HepG2 (cell line): ENCODE data around the gene CAMK2D. TPM values are rescaled to one million over a fixed set of nuclear protein-coding genes. Genes with fewer than 3 reads are reported as not detected.

Experiments
- ATAC-seq: fragments of 200-7000 bp; cut with Tn5 transposase; 3 replicates; pipeline ENCODE4 v1.9.1; 2020; ENCODE audit warnings: mild to moderate bottlenecking, moderate library complexity
- BruUV-seq: library from RNA; stranded (reverse); fragments of 400-500 nt; replicated peaks from 2 replicates; lab custom pipeline; 2021; lab: Mats Ljungman, UMichigan
- CTCF ChIA-PET: fragments of 300-600 bp; formaldehyde crosslinking; extraction: SDS; loops from one replicate; lab custom pipeline; 2021; ENCODE audit warnings: low total read pairs, inconsistent platforms, low intra/inter-chr PET ratio; lab: Yijun Ruan, JAX
- POLR2A ChIA-PET: fragments of 350-600 bp; sonication (Branson Sonifier 250); formaldehyde crosslinking; loops from one replicate; lab custom pipeline; 2020; ENCODE audit warnings: antibody characterized with exemption, inconsistent platforms; lab: Yijun Ruan, JAX
- DNase-seq: peaks from one replicate; pipeline ENCODE4 v3.0.0-alpha.2; 2015; ENCODE audit warnings: low spot score
- FAIRE-seq: peaks from 3 replicates; lab custom pipeline; 2011; peaks lifted over from hg19 to GRCh38; lab: Jason Lieb, UNC
- H2AFZ ChIP-seq: one replicate; pipeline ENCODE4 v1.6.1; 2011; ENCODE audit warnings: low read length, inconsistent platforms
- H3K27ac ChIP-seq: fragments of 300-600 bp; 3 replicates; pipeline ENCODE4 v1.8.0; 2011; ENCODE audit warnings: mixed run types, mild to moderate bottlenecking, mixed read lengths, low read length, inconsistent platforms; ENCODE audit not compliant: insufficient read depth; ENCODE audit errors: extremely low read length
- H3K27me3 ChIP-seq, 2 experiments: fragments of 200-600 bp in 1 of 2; 2 replicates in 1 of 2; 3 replicates in 1 of 2; pipeline versions ENCODE4 v1.6.0 to v1.8.0; 2011; ENCODE audit warnings: low read length in 2 of 2, mild to moderate bottlenecking in 2 of 2, moderate library complexity in 2 of 2, inconsistent platforms in 1 of 2; ENCODE audit not compliant: insufficient read depth in 2 of 2, control insufficient read depth in 1 of 2
- H3K36me3 ChIP-seq, 2 experiments: fragments of 200-600 bp in 1 of 2; replicated peaks in 1 of 2; 2 replicates in 1 of 2; 3 replicates in 1 of 2; pipeline versions ENCODE4 v1.5.1 to v1.8.0; 2011; ENCODE audit warnings: low read length in 2 of 2, inconsistent platforms in 1 of 2; ENCODE audit not compliant: insufficient read depth in 2 of 2, control insufficient read depth in 1 of 2
- H3K4me1 ChIP-seq: 2 replicates; pipeline ENCODE4 v1.5.1; 2012; ENCODE audit warnings: low read length, inconsistent platforms; ENCODE audit not compliant: insufficient read depth
- H3K4me2 ChIP-seq: 2 replicates; pipeline ENCODE4 v1.6.0; 2011; ENCODE audit warnings: low read depth, low read length, inconsistent platforms
- H3K4me3 ChIP-seq, 3 experiments: fragments of 200-600 bp in 1 of 3; sonication (generic), shearing (Covaris generic) in 1 of 3; replicated peaks in 1 of 3; 2 replicates each; pipeline ENCODE4 v1.5.1; 2011 to 2016; ENCODE audit warnings: low read length in 3 of 3, inconsistent platforms in 2 of 3, low read depth in 2 of 3, mild to moderate bottlenecking in 2 of 3, control low read depth in 1 of 3, mixed read lengths in 1 of 3; ENCODE audit not compliant: insufficient read depth in 1 of 3
- H3K79me2 ChIP-seq: one replicate; pipeline ENCODE4 v1.6.1; 2011; ENCODE audit warnings: low read length, inconsistent platforms; ENCODE audit not compliant: insufficient read depth
- H3K9ac ChIP-seq: 2 replicates; pipeline ENCODE4 v1.6.0; 2011; ENCODE audit warnings: mild to moderate bottlenecking, low read depth, low read length, inconsistent platforms; ENCODE audit not compliant: insufficient read depth
- H3K9me3 ChIP-seq: 2 replicates; pipeline ENCODE4 v1.5.1; 2012; ENCODE audit warnings: mild to moderate bottlenecking, low read length
- H4K20me1 ChIP-seq: 2 replicates; pipeline ENCODE4 v1.6.0; 2011; ENCODE audit warnings: inconsistent platforms, mild to moderate bottlenecking, low read length, moderate library complexity; ENCODE audit not compliant: insufficient read depth
- AKNA ChIP-seq: sonication (generic); formaldehyde crosslinking; IDR thresholded peaks from 2 replicates; pipeline ENCODE4 v1.4.0; 2020; ENCODE audit warnings: missing genetic modification reagents, borderline replicate concordance
- BRD4 ChIP-seq: sonication (generic); formaldehyde crosslinking; IDR thresholded peaks from 2 replicates; pipeline ENCODE4 v1.4.0; 2020; ENCODE audit warnings: missing genetic modification reagents
- GLI4 ChIP-seq: sonication (generic); formaldehyde crosslinking; IDR thresholded peaks from 2 replicates; pipeline ENCODE4 v1.5.1; 2020; ENCODE audit warnings: missing genetic modification reagents, mild to moderate bottlenecking, moderate library complexity, borderline replicate concordance
- IKZF1 ChIP-seq: fragments of 450-650 bp; IDR thresholded peaks from 2 replicates; pipeline ENCODE4 v1.7.1; 2016
- NFKBIZ ChIP-seq: IDR thresholded peaks from 2 replicates; pipeline ENCODE4 v1.6.1; 2018; ENCODE audit warnings: missing genetic modification reagents, missing compliant biosample characterization
- SMC3 ChIP-seq: IDR thresholded peaks from 2 replicates; pipeline ENCODE4 v1.6.1; 2011; ENCODE audit warnings: low read length, improper control_type of control experiment
- TBL1XR1 ChIP-seq: fragments of 150-350 bp; IDR thresholded peaks from 2 replicates; pipeline ENCODE4 v1.6.1; 2014; ENCODE audit warnings: borderline replicate concordance, low read length; ENCODE audit not compliant: partially characterized antibody
- TRIM22 ChIP-seq: fragments of 450-650 bp; IDR thresholded peaks from 2 replicates; pipeline ENCODE4 v1.6.1; 2017
- ZBTB21 ChIP-seq: sonication (generic); formaldehyde crosslinking; IDR thresholded peaks from 2 replicates; pipeline ENCODE4 v1.4.0; 2020; ENCODE audit warnings: missing genetic modification reagents
- ZBTB3 ChIP-seq: sonication (generic); formaldehyde crosslinking; IDR thresholded peaks from 2 replicates; pipeline ENCODE4 v1.4.0; 2020; ENCODE audit warnings: low read depth, mild to moderate bottlenecking, moderate library complexity, missing genetic modification reagents, borderline replicate concordance
- ZBTB39 ChIP-seq: sonication (generic); formaldehyde crosslinking; IDR thresholded peaks from 2 replicates; pipeline ENCODE4 v1.5.0; 2020; ENCODE audit warnings: missing genetic modification reagents
- ZNF451 ChIP-seq: sonication (generic); formaldehyde crosslinking; IDR thresholded peaks from 2 replicates; pipeline ENCODE4 v1.5.0; 2020; ENCODE audit warnings: mild to moderate bottlenecking, missing genetic modification reagents
- ZNF468 ChIP-seq: sonication (generic); formaldehyde crosslinking; IDR thresholded peaks from 2 replicates; pipeline ENCODE4 v1.8.0; 2022; ENCODE audit warnings: mild to moderate bottlenecking, moderate library complexity, missing genetic modification reagents
- WGBS: methylation state at CpG from one replicate; pipeline ENCODE4 v1.1.6; 2017; ENCODE audit warnings: low lambda C conversion rate; 5-methylcytosine and 5-hydroxymethylcytosine counted together
- in situ Hi-C: cut with HindIII; loops from 2 replicates; pipeline ENCODE4 v1.10.0; 2017; ENCODE audit warnings: low pct_unique_long_range_greater_than_20kb; ENCODE audit not compliant: extremely low pct_ligation_motif_present
- intact Hi-C: fragments of 100-400 bp; cut with micrococcal nuclease; formaldehyde crosslinking; loops from one replicate; pipeline ENCODE4 v1.10.0; 2022; ENCODE audit not compliant: unreplicated experiment
- polyA plus RNA-seq, 8 experiments: library from polyadenylated mRNA; depleted of rRNA in 3 of 8; stranded (reverse) in 7 of 8; unstranded in 1 of 8; fragments of >200 nt; fragmentation: Illumina TruSeq in 4 of 8; extraction: Trizol in 4 of 8; gene quantifications; 2 replicates each; pipeline versions ENCODE4 v1.2.1 to v1.2.3, GENCODE V29; 2011 to 2016; ENCODE audit warnings: low read depth in 4 of 8, missing spikeins in 1 of 8, mixed read lengths in 1 of 8; ENCODE audit not compliant: insufficient read depth in 1 of 8
- total RNA-seq, 5 experiments: library from RNA; depleted of rRNA; stranded (reverse); fragments of >200 nt; fragmentation: Illumina TruSeq; extraction: Trizol; gene quantifications; 2 replicates each; pipeline ENCODE4 v1.2.3, GENCODE V29; 2016; ENCODE audit warnings: low read depth in 1 of 5

The CAMK2D gene
- total and polyA plus RNA-seq, 2 of the 13 experiments (the other 11 are each of a cell fraction or from before 2014, with no cell fraction given), result 18.0 to 65.4 TPM

GRCh38 chr4:113761620-113762185, at the start of gene CAMK2D (continued):
- TF ChIP-seq TRIM22, result no peak
- 0 out of 2 replicates have a peak, but pooled peaks have one; percentile 27 for TF ChIP-seq NFKBIZ
- TF ChIP-seq, all 625 proteins: peak for 171

- intact Hi-C loops, result no loop called here
- DNase-seq, result no peak
Observed at GRCh38 chr4:113810906-113811305, 49.4 kb upstream of the CAMK2D start.

More at GRCh38 chr4:113810906-113811305, 49.4 kb upstream of the CAMK2D start:
- no peak overlapping the region for H3K4me3 ChIP-seq
- in situ Hi-C loops, result no loop called here
- 35% methylated on average over 2 of the region's 2 CpGs for WGBS
- no peak overlapping the region for H3K27ac ChIP-seq
- H2AFZ ChIP-seq, result no peak overlapping the region
- no peak for ATAC-seq
- H3K9me3 ChIP-seq, result no peaks in the 10 kb centered on the region
- no peak overlapping the region for H3K4me2 ChIP-seq
- POLR2A ChIA-PET, result no interaction called here
- TF ChIP-seq SMC3 (no peak), IKZF1 (no peak), GLI4 (CRISPR knock-in tag) (no peak), TBL1XR1 (no peak), ZNF468 (CRISPR knock-in tag) (no peak), ZNF451 (no peak), AKNA (no peak), ZBTB3 (CRISPR knock-in tag) (no peak), BRD4 (CRISPR knock-in tag) (no peak), ZBTB21 (CRISPR knock-in tag) (no peak), ZBTB39 (CRISPR knock-in tag) (no peak)
- TF ChIP-seq, all 625 proteins: peak for 0
- no peaks in the 10 kb centered on the region for H3K79me2 ChIP-seq
- no peak for FAIRE-seq
- no peaks in the 10 kb centered on the region for H3K4me1 ChIP-seq
- no peaks in the 10 kb centered on the region for H3K36me3 ChIP-seq
- H3K9ac ChIP-seq, result no peak overlapping the region
- H3K27me3 ChIP-seq, result no peaks in the 10 kb centered on the region
- CTCF ChIA-PET, result no interaction called here
- BruUV-seq, result no TSS peak
- no peaks in the 10 kb centered on the region for H4K20me1 ChIP-seq
